GM12865 (cell line): ENCODE data around the gene SPRED2.

Experiments used
- DNase-seq: peaks from one replicate; pipeline ENCODE4 v3.0.0; 2010; ENCODE audit warnings: low read depth
- H3K4me3 ChIP-seq: 2 replicates; pipeline ENCODE4 v1.5.1; 2011; ENCODE audit warnings: mild to moderate bottlenecking, low read depth, low read length, control low read depth
- CTCF ChIP-seq: IDR thresholded peaks from 2 replicates; pipeline ENCODE4 v1.5.1; 2011; ENCODE audit warnings: low read length, control low read depth, low read depth, inconsistent platforms; ENCODE audit not compliant: insufficient read depth; ENCODE audit errors: missing control alignments

Gene SPRED2

GRCh38 chr2:65292106-65292400 lies 140.3 kb downstream of the SPRED2 start:
- no peak for DNase-seq
- no peak for TF ChIP-seq CTCF
- H3K4me3 ChIP-seq, result no peak overlapping the region

- no peak overlapping the region for H3K4me3 ChIP-seq
- TF ChIP-seq CTCF, result no peak
- DNase-seq, result no peak
Observed at GRCh38 chr2:65291216-65292105, 140.9 kb downstream of the SPRED2 start.

- DNase-seq, result no peak
- TF ChIP-seq CTCF, result no peak
- H3K4me3 ChIP-seq, result no peak overlapping the region
Observed at GRCh38 chr2:65287364-65287763, 145.0 kb downstream of the SPRED2 start.

GRCh38 chr2:65282477-65283053 lies 149.8 kb downstream of the SPRED2 start:
- no peak for TF ChIP-seq CTCF
- no peak overlapping the region for H3K4me3 ChIP-seq
- no peak for DNase-seq

GRCh38 chr2:65281627-65282351 lies 150.6 kb downstream of the SPRED2 start:
- no peak for DNase-seq
- no peak overlapping the region for H3K4me3 ChIP-seq
- no peak for TF ChIP-seq CTCF

- H3K4me3 ChIP-seq, result no peak overlapping the region
- TF ChIP-seq CTCF, result no peak
- DNase-seq, result no peak
Observed at GRCh38 chr2:65279756-65280155, 152.6 kb downstream of the SPRED2 start.

GRCh38 chr2:65278531-65278981 lies 153.8 kb downstream of the SPRED2 start:
- TF ChIP-seq CTCF, result no peak
- DNase-seq, result no peak
- no peak overlapping the region for H3K4me3 ChIP-seq
